HG03039 (cell line): Measurements from ENCODE around the gene MEG3.

Source experiments
- ATAC-seq: cut with Tn5 transposase; IDR thresholded peaks from one replicate; pipeline ENCODE4 v1.9.1; 2021; ENCODE audit warnings: mild to moderate bottlenecking, moderate library complexity; ENCODE audit not compliant: unreplicated experiment

The MEG3 gene

DNA sequence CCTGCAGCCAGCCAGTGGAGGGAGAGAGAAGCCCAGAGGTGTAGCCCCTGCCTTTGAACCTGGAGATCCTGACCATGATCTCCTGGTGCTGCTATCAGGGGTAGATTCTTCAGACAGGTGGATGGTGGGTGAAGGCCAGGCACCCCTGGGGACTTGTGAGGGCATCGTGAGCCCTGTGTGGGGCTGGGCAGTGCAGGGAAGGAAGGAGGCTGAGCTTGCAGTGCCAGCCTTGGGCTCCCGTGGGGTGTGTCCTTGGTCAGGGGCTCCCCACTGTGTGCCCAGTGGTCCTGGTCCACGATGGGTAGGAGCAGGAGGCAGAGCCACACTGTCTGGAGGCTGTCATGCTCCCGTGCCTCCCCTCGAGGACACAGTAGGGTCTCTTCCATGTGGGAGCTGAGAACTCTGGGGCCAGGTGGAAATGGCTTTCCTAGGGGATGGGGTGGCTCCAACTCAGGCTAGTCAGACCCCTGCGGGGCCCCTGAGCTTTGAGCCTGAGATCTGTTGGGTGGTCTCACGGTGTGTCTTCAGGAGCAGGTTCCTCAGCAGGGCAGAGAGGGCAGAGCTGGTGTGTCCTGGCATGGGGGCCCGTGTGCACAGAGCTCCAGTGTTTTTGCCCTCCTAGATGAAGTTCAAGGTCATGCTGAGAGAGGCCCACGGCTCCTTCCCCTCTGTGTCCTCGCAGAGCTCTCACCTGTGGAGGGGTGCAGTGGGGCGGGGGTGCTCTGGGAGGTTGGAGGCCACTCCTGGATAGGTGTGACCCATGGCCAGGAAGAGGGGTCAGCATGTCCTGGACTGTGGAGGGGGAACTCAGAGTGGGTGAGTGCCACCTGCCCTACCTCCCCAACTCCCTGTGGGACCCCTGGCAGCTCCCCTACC is 52.6 kb downstream of the MEG3 start:
- no peak for ATAC-seq

GRCh38 chr14:100879194-100879593 is 53.3 kb downstream of the MEG3 start:
- no peak for ATAC-seq

DNA sequence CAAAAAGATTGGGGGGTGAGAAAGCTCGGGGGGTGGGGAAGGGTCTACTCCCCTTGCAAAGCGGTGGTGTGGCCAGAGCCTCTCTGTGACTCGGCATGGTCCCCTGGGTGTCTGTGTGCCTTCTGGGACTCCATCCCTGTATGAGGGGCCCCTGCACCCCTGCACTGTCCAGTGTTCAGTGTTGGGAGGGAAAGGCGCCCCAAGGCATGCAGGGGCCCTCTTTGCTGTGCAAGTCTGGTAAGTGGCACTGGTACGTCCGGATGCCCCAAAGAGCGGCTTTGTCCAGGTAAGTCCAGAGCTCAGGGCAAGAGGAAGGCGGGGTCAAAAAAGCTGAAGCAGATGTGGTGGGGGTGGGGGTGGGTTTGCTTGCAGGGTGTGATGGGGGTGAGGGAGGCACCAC is 53.9 kb downstream of the MEG3 start:
- no peak for ATAC-seq

DNA sequence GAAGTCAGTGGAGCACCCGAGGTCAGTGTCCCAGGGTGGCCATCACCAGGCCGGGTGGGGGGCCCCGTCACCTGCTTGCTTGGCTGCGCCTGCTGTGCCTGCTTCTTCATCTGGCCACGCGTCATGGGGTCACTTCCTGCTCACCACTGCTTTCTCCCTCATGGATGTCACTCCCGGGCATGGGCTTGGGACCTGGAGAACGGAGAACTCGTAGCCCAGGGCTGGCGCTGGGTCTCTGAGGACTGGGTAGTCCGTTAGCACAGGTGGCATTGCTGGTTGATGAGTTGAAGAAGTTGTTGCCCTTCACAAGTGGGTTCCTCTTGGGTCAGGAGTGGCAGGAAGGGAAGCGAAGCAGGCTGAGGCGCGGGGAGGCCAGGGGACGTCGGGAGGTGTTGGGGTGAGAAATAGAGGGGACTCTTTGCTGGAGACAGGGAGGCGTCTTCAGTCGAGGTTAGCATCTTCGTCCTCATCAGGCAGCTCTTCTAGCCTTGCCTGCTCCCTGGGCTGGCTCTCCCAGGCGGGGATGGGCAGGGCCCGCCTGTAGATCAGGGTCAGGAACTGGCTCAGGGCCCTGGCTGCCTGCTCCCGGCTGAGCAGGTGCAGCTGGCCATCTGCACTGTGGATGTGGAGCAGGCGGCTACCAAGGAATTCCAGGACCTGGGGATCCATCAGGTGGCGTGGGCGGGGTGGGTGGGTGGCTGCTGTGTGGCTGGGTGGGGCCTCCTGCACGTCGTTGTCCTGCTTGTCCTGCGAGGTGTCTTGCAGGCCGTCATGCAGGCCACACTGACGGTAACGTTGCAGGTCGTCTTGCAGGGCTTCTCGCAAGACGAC is 54.6 kb downstream of the MEG3 start:
- no peak for ATAC-seq

- ATAC-seq: no peak
These were observed 55.5 kb downstream of the MEG3 start for GRCh38 chr14:100881211-100882025.

- ATAC-seq: no peak
These were observed 56.4 kb downstream of the MEG3 start for GRCh38 chr14:100882026-100882967.

GRCh38 chr14:100882991-100883788 is 57.3 kb downstream of the MEG3 start:
- no peak for ATAC-seq

DNA sequence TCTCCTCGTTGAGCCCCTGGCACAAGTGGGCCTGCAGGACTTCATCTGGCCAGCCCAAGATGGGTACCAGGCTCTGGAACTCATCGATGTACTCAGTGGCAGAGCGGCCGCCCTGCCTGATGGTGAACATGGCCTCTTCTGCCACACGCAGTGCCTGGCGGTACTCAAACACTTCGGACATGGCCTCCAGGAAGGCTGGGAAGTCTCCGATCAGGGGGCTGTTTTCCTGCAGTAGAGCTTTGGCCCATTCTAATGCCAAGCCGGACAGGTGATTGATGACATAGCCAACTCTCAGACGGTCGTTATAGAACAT is 57.8 kb downstream of the MEG3 start:
- ATAC-seq: no peak

GRCh38 chr14:100884456-100884855 is 58.5 kb downstream of the MEG3 start:
- no peak for ATAC-seq

DNA sequence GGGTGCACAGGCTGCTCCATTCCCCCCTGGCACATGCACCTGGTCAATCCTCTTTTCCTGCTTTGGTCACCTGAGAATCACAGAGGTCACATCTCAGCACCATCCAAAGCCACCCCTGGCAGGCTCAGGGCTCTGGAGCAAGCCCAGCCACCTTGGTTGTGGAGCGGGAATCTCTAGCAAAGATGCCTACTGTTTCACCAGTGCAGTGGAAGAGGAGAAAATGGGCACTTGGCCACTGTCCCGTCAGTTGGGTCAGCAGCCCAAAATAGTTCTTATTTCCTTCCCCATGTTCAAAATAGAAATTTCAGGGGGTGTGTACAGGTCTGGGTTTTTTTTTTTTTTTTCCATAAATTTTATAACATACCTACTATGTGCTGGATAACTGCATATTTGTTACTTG is 59.3 kb downstream of the MEG3 start:
- no peak for ATAC-seq

GRCh38 chr14:100885617-100886016 is 59.7 kb downstream of the MEG3 start:
- no peak for ATAC-seq

DNA sequence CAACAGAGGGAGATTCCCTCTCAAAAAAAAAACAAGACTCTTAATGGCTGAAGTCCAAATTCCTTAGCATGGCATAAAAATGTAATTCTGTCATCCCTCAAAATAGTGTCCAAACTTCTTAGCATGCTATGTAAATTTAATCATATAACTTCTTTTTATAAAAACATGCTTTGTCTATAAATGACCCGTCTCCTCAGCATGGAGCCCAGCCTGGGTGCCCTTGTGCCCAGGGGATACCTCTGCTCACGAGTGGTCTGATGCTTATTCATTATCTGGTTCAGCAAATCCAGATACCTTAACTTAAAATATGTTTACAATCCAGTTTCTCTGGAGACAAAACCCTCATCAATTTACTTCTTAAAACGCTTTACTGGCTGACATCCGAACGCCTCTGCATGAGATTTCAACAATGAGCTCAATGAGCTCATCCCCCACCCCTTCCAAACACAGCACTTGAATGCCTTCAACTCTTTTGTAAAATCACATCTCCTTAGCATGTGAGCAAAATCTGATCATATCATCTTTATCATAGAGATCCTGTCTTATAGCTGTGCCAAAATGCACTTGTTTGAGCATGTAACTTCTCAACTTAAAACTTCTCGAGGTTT is 61.9 kb downstream of the MEG3 start:
- no peak for ATAC-seq

DNA sequence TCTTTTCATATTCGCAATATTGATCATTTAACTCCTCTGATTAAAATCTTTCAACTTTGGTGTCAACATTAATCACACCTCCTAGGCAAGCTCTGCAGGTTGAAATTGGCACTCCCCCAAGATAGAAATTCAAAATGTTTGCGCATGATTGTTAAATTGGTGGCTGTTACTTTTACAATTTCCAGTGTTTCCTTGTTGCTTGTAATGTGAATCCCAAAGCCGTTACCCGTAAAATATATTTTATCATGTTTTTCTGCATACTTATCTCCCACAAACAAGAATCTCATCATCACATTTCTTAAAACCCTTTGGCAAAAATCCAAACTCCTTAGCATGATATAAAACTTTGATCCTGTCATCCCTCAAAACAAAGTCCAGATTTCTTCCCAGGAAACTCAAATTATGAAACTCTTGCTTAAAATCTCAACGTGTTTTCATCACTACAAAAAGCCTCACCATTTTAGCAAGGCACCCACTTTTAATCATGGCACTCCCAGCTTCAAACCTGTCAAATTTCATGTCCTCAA is 62.9 kb downstream of the MEG3 start:
- no peak for ATAC-seq

DNA sequence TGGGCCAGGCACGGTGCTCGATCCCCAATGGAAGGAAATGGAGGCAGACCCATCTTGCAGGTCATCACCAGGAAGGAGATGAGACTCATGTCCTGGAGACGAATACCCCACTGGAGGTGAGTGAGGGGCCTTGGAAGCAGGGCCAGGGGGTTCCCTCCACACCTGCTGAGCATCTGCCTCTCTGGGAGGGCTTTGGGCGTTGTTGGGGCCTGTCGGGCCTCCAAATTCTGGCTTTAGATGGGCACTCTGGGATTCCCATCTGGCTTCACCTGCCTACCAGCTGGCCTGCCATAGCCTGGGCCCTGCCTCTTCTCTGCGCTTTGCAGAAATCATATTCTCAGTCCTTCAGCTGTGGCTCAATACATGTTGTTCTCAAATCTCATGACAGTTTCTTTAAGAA is 63.7 kb downstream of the MEG3 start:
- no peak for ATAC-seq

DNA sequence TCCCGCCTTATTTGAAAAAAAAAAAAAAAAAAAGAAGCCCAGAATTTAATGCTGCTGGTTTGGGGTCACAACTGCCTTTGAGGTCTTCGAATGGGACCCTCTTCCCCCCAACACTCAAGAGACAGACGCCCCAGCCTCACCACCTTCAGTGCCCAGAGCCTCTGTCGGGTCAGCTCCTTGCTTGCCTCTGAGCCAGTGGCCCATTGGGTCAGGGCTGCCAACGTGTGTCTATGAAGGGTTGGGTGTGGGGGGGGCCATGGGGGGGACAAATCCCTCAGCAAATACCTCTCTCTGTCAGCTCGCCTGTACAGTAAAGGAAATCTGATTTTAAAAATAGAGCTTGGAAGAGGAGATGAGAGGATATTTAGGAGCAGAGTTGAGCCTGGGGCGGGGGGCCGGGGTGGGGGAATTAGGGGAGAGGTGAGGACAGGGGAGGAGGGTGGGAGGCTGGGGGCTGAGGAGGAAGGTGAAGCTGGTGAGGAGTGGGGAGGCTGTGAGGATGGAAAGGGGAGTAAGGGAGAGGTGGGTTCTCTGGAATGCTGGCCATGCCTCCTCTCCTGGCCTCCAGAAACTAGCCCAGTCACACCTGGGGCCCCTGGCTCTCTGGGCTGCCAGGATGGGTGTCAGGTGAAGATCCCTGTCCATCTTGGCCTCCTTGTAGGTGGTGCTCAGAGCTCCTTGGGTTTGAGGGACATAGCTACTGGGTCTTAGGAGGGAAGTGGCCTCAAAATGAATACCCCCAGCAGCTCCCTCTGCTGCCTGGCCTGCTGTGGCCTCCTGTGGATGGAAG is 64.3 kb downstream of the MEG3 start:
- no peak for ATAC-seq

DNA sequence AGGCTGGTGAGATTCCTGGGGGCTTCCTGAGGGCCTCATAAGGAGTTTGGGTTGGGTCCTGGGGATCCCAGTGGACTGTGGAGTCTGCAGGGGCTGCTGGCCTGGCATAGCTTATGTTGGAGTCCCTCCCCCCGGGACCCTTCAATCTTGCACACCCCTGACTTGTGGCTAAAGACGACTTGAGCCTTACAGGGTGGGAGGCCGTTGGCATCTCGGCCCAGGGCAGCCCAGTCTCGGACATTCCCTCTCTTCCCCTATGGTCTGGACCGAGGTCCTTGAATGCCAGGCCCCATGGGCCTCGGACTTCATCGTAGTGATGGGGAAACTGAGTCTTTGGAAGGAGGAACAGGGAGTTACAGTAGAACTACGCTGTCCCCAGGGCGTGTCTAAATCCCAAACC is 65.1 kb downstream of the MEG3 start:
- no peak for ATAC-seq

DNA sequence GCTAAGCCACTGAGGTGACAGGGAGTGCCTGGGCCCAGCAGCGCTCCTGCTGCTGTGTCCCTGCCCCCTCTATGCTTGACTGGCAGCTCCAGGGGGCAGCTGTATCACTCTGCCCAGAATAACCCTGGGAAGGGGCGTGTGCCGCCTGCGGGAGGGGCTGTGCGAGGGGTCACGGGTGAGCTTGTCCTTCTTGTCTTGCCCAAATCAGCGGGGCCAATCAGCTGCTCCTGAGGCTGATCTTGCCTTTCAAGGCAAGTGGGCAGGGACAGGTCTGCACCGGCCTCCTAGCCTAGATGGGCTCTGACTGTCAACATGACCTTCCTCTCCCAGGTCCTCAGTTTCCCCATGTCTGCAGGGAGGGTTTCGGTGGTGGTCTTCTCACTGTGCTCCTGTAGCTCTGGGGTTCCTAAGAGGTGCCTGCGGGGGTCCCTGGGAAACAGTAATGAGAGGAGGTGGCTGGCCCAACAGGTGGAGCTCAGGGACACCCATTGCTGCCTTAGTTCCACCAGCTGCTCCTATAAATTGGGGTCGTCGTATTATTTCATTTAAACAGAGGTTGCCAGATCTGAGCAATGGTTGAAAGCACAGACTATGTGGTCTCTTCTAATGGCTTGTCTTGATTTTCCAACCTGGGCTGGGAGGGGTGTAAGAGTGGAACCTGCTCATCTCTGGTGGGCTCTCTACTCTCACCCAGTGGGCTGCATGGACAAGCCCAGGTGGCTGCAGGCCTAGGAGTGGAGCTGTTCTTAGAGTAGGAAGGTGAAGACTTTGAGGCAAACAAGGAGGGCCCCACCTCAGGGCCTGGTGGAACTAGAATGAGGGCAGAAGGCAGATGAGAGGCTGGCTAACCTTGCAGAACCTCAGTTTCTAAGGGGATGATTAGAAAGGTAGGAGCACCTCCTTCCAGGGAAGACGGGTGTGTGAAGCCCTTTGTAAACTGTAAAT is 65.9 kb downstream of the MEG3 start:
- no peak for ATAC-seq
